HCT116 (cell line): ENCODE data around the gene GPRC5B. TPM values are rescaled to one million over a fixed set of nuclear protein-coding genes. Genes with fewer than 3 reads are reported as not detected.

Experiments used
- ATAC-seq: fragments of 200-7000 bp; cut with Tn5 transposase; 2 replicates; pipeline ENCODE4 v1.9.1; 2020; ENCODE audit warnings: mild to moderate bottlenecking, moderate library complexity
- BruUV-seq: library from RNA; stranded (reverse); fragments of 400-500 nt; replicated peaks from 2 replicates; lab custom pipeline; 2021; lab: Mats Ljungman, UMichigan
- CTCF ChIA-PET: fragments of 300-600 bp; sonication (Branson Sonifier 250); formaldehyde crosslinking; loops from one replicate; lab custom pipeline; 2021; ENCODE audit warnings: antibody characterized with exemption; lab: Charles Lee
- POLR2A ChIA-PET: fragments of 300-600, 350-600 bp; sonication (Branson Sonifier 250); formaldehyde crosslinking; loops from one replicate; lab custom pipeline; 2021; ENCODE audit warnings: antibody characterized with exemption; lab: Charles Lee
- RAD21 ChIA-PET, 2 experiments: fragments of 300-600 bp; sonication (Branson Sonifier 250); formaldehyde crosslinking; loops; one replicate each; lab custom pipeline; 2023; ENCODE audit warnings: low total read pairs in 2 of 2; ENCODE audit not compliant: uncharacterized antibody in 2 of 2, unreplicated experiment in 2 of 2, low non-redundant PET in 1 of 2; lab: Charles Lee
- DNase-seq: peaks from one replicate; pipeline ENCODE4 v3.0.0-alpha.2; 2010; ENCODE audit warnings: low read depth, low spot score
- H2AFZ ChIP-seq: fragments of 200-600 bp; shearing (Covaris generic), sonication (generic); 2 replicates; pipeline ENCODE4 v1.6.1; 2017; ENCODE audit warnings: low read depth, mixed run types, mixed read lengths, antibody characterized with exemption, low read length; ENCODE audit not compliant: poor library complexity, severe bottlenecking
- H3K27ac ChIP-seq: 2 replicates; pipeline ENCODE4 v1.5.1; 2012; ENCODE audit warnings: low read depth, low read length
- H3K27me3 ChIP-seq: fragments of 200-600 bp; sonication (generic); 2 replicates; pipeline ENCODE4 v1.6.1; 2016; ENCODE audit warnings: mixed run types, low read length, mixed read lengths; ENCODE audit not compliant: insufficient read depth
- H3K36me3 ChIP-seq, 2 experiments: fragments of 200-500 bp in 1 of 2; fragments of 200-600 bp in 1 of 2; sonication (Bioruptor generic) in 1 of 2; sonication (generic) in 1 of 2; 2 replicates each; pipeline versions ENCODE4 v1.5.1 to v1.6.1; 2014 to 2016; ENCODE audit warnings: low read length in 2 of 2, inconsistent platforms in 1 of 2, mixed read lengths in 1 of 2, mixed run types in 1 of 2; ENCODE audit not compliant: insufficient read depth in 2 of 2, control insufficient read depth in 1 of 2
- H3K4me1 ChIP-seq, 2 experiments: fragments of 200-600 bp in 1 of 2; sonication (generic) in 1 of 2; 2 replicates each; pipeline versions ENCODE4 v1.5.1 to v1.6.1; 2012 to 2017; ENCODE audit warnings: low read length in 2 of 2, inconsistent platforms in 1 of 2, mild to moderate bottlenecking in 1 of 2, mixed read lengths in 1 of 2, mixed run types in 1 of 2, moderate library complexity in 1 of 2; ENCODE audit not compliant: insufficient read depth in 2 of 2, control insufficient read depth in 1 of 2
- H3K4me2 ChIP-seq: fragments of 200-600 bp; sonication (generic); 2 replicates; pipeline ENCODE4 v1.6.1; 2017; ENCODE audit warnings: mixed run types, low read length, mixed read lengths
- H3K4me3 ChIP-seq, 2 experiments: fragments of 200-600 bp in 1 of 2; sonication (generic) in 1 of 2; replicated peaks in 1 of 2; 2 replicates each; pipeline ENCODE4 v1.5.1; 2011 to 2016; ENCODE audit warnings: low read length in 2 of 2, control low read depth in 1 of 2, low read depth in 1 of 2, mild to moderate bottlenecking in 1 of 2, mixed read lengths in 1 of 2, mixed run types in 1 of 2
- H3K79me2 ChIP-seq: fragments of 200-600 bp; sonication (generic); 2 replicates; pipeline ENCODE4 v1.6.1; 2017; ENCODE audit warnings: mild to moderate bottlenecking, mixed run types, low read length, moderate library complexity, mixed read lengths; ENCODE audit not compliant: insufficient read depth
- H3K9ac ChIP-seq: fragments of 200-600 bp; sonication (generic); 2 replicates; pipeline ENCODE4 v1.6.1; 2016; ENCODE audit warnings: low read length, mixed read lengths
- H3K9me2 ChIP-seq: fragments of 200-600 bp; sonication (generic), shearing (Covaris generic); 2 replicates; pipeline ENCODE4 v1.6.1; 2017; ENCODE audit warnings: mixed run types, mild to moderate bottlenecking, moderate library complexity; ENCODE audit not compliant: insufficient read depth
- H3K9me3 ChIP-seq, 2 experiments: fragments of 200-500 bp in 1 of 2; fragments of 200-600 bp in 1 of 2; sonication (Bioruptor generic) in 1 of 2; sonication (generic) in 1 of 2; 2 replicates each; pipeline ENCODE4 v1.6.1; 2014 to 2017; ENCODE audit warnings: low read length in 2 of 2, mixed read lengths in 2 of 2, inconsistent platforms in 1 of 2, low read depth in 1 of 2, mild to moderate bottlenecking in 1 of 2, mixed run types in 1 of 2, moderate library complexity in 1 of 2; ENCODE audit not compliant: control insufficient read depth in 1 of 2, insufficient read depth in 1 of 2
- H4K20me1 ChIP-seq: fragments of 200-600 bp; sonication (generic), shearing (Covaris generic); 2 replicates; pipeline ENCODE4 v1.6.1; 2017; ENCODE audit warnings: mixed run types, mild to moderate bottlenecking, moderate library complexity; ENCODE audit not compliant: insufficient read depth
- ATF3 ChIP-seq: IDR thresholded peaks from 2 replicates; pipeline ENCODE4 v1.6.1; 2012
- CBX3 ChIP-seq: IDR thresholded peaks from 2 replicates; pipeline ENCODE4 v1.6.1; 2012; ENCODE audit warnings: low read depth
- CTCF ChIP-seq, 3 experiments: fragments of 200-600 bp in 1 of 3; sonication (generic) in 1 of 3; IDR thresholded peaks in 2 of 3; conservative IDR thresholded peaks in 1 of 3; 2 replicates each; pipeline ENCODE4 v1.5.1; 2012 to 2017; ENCODE audit warnings: low read depth in 2 of 3, low read length in 2 of 3, antibody characterized with exemption in 1 of 3, borderline replicate concordance in 1 of 3, control low read depth in 1 of 3, mild to moderate bottlenecking in 1 of 3, mixed read lengths in 1 of 3, mixed run types in 1 of 3, moderate library complexity in 1 of 3; ENCODE audit not compliant: insufficient read depth in 1 of 3
- EGR1 ChIP-seq: IDR thresholded peaks from 2 replicates; pipeline ENCODE4 v1.6.1; 2012; ENCODE audit warnings: low read depth
- ELF1 ChIP-seq: IDR thresholded peaks from 2 replicates; pipeline ENCODE4 v1.6.1; 2012; ENCODE audit warnings: low read depth, borderline replicate concordance
- EZH2 ChIP-seq: fragments of 200-600 bp; sonication (generic); IDR thresholded peaks from 2 replicates; pipeline ENCODE4 v1.6.1; 2017; ENCODE audit warnings: antibody characterized with exemption, mixed run types
- JUND ChIP-seq: IDR thresholded peaks from 2 replicates; pipeline ENCODE4 v1.6.1; 2012
- MAX ChIP-seq: IDR thresholded peaks from 2 replicates; pipeline ENCODE4 v1.6.1; 2012
- POLR2AphosphoS5 ChIP-seq: IDR thresholded peaks from 2 replicates; pipeline ENCODE4 v1.6.1; 2011; ENCODE audit warnings: mild to moderate bottlenecking, low read depth, low read length, moderate library complexity
- RAD21 ChIP-seq: IDR thresholded peaks from 2 replicates; pipeline ENCODE4 v1.6.1; 2012; ENCODE audit warnings: low read depth, mild to moderate bottlenecking
- REST ChIP-seq: IDR thresholded peaks from 2 replicates; pipeline ENCODE4 v1.6.1; 2012; ENCODE audit warnings: low read depth
- SIN3A ChIP-seq: IDR thresholded peaks from 2 replicates; pipeline ENCODE4 v1.6.1; 2012; ENCODE audit warnings: low read depth
- SP1 ChIP-seq: IDR thresholded peaks from 2 replicates; pipeline ENCODE4 v1.6.1; 2012; ENCODE audit warnings: low read depth
- SRF ChIP-seq: IDR thresholded peaks from 2 replicates; pipeline ENCODE4 v1.6.1; 2012; ENCODE audit warnings: low read depth
- TCF7L2 ChIP-seq: IDR thresholded peaks from 2 replicates; pipeline ENCODE4 v1.7.0; 2011; ENCODE audit warnings: borderline replicate concordance, inconsistent platforms; ENCODE audit not compliant: insufficient read depth, insufficient read length; ENCODE audit errors: extremely low read depth
- YY1 ChIP-seq: IDR thresholded peaks from 2 replicates; pipeline ENCODE4 v1.6.1; 2011; ENCODE audit warnings: low read length, low read depth, moderate library complexity, mild to moderate bottlenecking; ENCODE audit not compliant: insufficient replicate concordance; ENCODE audit errors: extremely low read depth
- ZBTB33 ChIP-seq: IDR thresholded peaks from 2 replicates; pipeline ENCODE4 v1.6.1; 2011; ENCODE audit warnings: mild to moderate bottlenecking, low read length, moderate library complexity; ENCODE audit not compliant: insufficient replicate concordance; ENCODE audit errors: extremely low read depth
- ZFX ChIP-seq: fragments of 450-650 bp; IDR thresholded peaks from 2 replicates; pipeline ENCODE4 v1.6.1; 2017
- ZNF274 ChIP-seq: fragments of 200-500 bp; sonication (Bioruptor generic); IDR thresholded peaks from 2 replicates; pipeline ENCODE4 v1.6.1; 2014; ENCODE audit warnings: mild to moderate bottlenecking, low read depth, low read length, inconsistent platforms
- intact Hi-C: fragments of 100-400 bp; cut with micrococcal nuclease; formaldehyde crosslinking; loops from 2 replicates; pipeline ENCODE4 v1.10.0; 2022
- total RNA-seq: library from RNA; stranded (reverse); gene quantifications from one replicate; pipeline ENCODE4 v1.2.1, GENCODE V29; 2021; ENCODE audit not compliant: unreplicated experiment

GPRC5B gene
- total RNA-seq, 1 experiment from 2014 or later, result 7.2 TPM

GRCh38 chr16:19817875-19818274 lies 66.8 kb downstream of the GPRC5B start:
- Histone ChIP-seq H3K36me3 (no peaks in the 10 kb centered on the region), H2AFZ (no peak overlapping the region), H3K79me2 (no peaks in the 10 kb centered on the region), H3K4me1 (no peaks in the 10 kb centered on the region), H3K9me3 (no peaks in the 10 kb centered on the region), H3K9ac (no peak overlapping the region), H3K4me3 (no peak overlapping the region), H3K27ac (no peak overlapping the region), H3K27me3 (no peaks in the 10 kb centered on the region), H3K9me2 (no peaks in the 10 kb centered on the region), H3K4me2 (no peak overlapping the region), H4K20me1 (no peaks in the 10 kb centered on the region)
- no peak for TF ChIP-seq EGR1
- no peak for TF ChIP-seq TCF7L2
- TF ChIP-seq ELF1, result no peak
- no peak for TF ChIP-seq CBX3
- no peak for TF ChIP-seq MAX
- no peak for TF ChIP-seq JUND
- TF ChIP-seq REST, result no peak
- TF ChIP-seq ZFX, result no peak
- TF ChIP-seq YY1, result no peak
- no peak for TF ChIP-seq SIN3A
- TF ChIP-seq ATF3, result no peak
- TF ChIP-seq SRF, result no peak
- TF ChIP-seq RAD21, result no peak
- no peak for TF ChIP-seq SP1
- TF ChIP-seq POLR2AphosphoS5, result no peak
- no peak for TF ChIP-seq ZNF274
- TF ChIP-seq CTCF (IDR thresholded peaks at IDR 0.05 in 2 of 3, conservative IDR thresholded peaks at IDR 0.05 in 1 of 3; ENCODE audit: borderline replicate concordance in 1 of 3, insufficient read depth in 1 of 3, low read depth in 2 of 3, low read length in 2 of 3), result no peak
- TF ChIP-seq EZH2, result no peak
- TF ChIP-seq ZBTB33, result no peak
- POLR2A ChIA-PET, result no interaction called here
- DNase-seq (no peak), ATAC-seq (no peak)
- intact Hi-C loops, result no loop called here
- no TSS peak for BruUV-seq
- CTCF ChIA-PET, result no interaction called here
- RAD21 ChIA-PET, result no interaction called here
